K562 (cell line): ENCODE data around the gene CIAPIN1. TPM values are rescaled to one million over a fixed set of nuclear protein-coding genes. Genes with fewer than 3 reads are reported as not detected.

ENCODE experiments used
- ATAC-seq: fragments of 200-7000 bp; cut with Tn5 transposase; 3 replicates; pipeline ENCODE4 v1.9.1; 2020; ENCODE audit warnings: moderate library complexity
- BruUV-seq: library from RNA; stranded (reverse); fragments of 400-500 nt; replicated peaks from 2 replicates; lab custom pipeline; 2021; lab: Mats Ljungman, UMichigan
- CTCF ChIA-PET: fragments of 300-600 bp; formaldehyde crosslinking; extraction: SDS; loops from one replicate; lab custom pipeline; 2021; ENCODE audit warnings: low intra/inter-chr PET ratio; lab: Yijun Ruan, JAX
- POLR2A ChIA-PET: fragments of 300-600, 350-650 bp; sonication (Branson Sonifier 250); formaldehyde crosslinking; extraction: SDS; loops from one replicate; lab custom pipeline; 2021; ENCODE audit warnings: antibody characterized with exemption, inconsistent platforms; lab: Yijun Ruan, JAX
- DNase-seq, 4 experiments: peaks; one replicate each; pipeline versions ENCODE4 v3.0.0 to v3.0.0-alpha.2; 2011 to 2018; ENCODE audit warnings: low spot score in 3 of 4, mixed read lengths in 3 of 4; ENCODE audit errors: extremely low read depth in 1 of 4
- FAIRE-seq: peaks from 2 replicates; lab custom pipeline; 2011; peaks lifted over from hg19 to GRCh38; lab: Jason Lieb, UNC
- H2AFZ ChIP-seq: 2 replicates; pipeline ENCODE4 v1.6.0; 2011; ENCODE audit warnings: low read depth, low read length, control low read depth, inconsistent platforms
- H3K27ac ChIP-seq: fragments of 200-600 bp; 3 replicates; pipeline ENCODE4 v1.8.0; 2011; ENCODE audit warnings: low read depth, mild to moderate bottlenecking, control low read depth, inconsistent platforms, low read length, moderate library complexity, mixed read lengths; ENCODE audit errors: extremely low read depth
- H3K27me3 ChIP-seq, 2 experiments: fragments of 300-600 bp in 1 of 2; 2 replicates in 1 of 2; 3 replicates in 1 of 2; pipeline versions ENCODE4 v1.6.0 to v1.8.0; 2011; ENCODE audit warnings: inconsistent platforms in 2 of 2, low read length in 2 of 2, mild to moderate bottlenecking in 1 of 2, mixed read lengths in 1 of 2, moderate library complexity in 1 of 2; ENCODE audit not compliant: control insufficient read depth in 2 of 2, insufficient read depth in 2 of 2
- H3K36me3 ChIP-seq: fragments of 300-600 bp; 3 replicates; pipeline ENCODE4 v1.8.0; 2011; ENCODE audit warnings: mild to moderate bottlenecking, low read length, inconsistent platforms; ENCODE audit not compliant: control insufficient read depth, insufficient read depth
- H3K4me1 ChIP-seq, 2 experiments: fragments of 200-600 bp in 1 of 2; replicated peaks in 1 of 2; 2 replicates in 1 of 2; 3 replicates in 1 of 2; pipeline versions ENCODE4 v1.5.1 to v1.8.0; 2011; ENCODE audit warnings: inconsistent platforms in 2 of 2, low read length in 2 of 2, mild to moderate bottlenecking in 1 of 2, mixed read lengths in 1 of 2, moderate library complexity in 1 of 2; ENCODE audit not compliant: control insufficient read depth in 2 of 2, insufficient read depth in 2 of 2
- H3K4me2 ChIP-seq: 2 replicates; pipeline ENCODE4 v1.6.1; 2011; ENCODE audit warnings: low read length, control low read depth, inconsistent platforms, mixed read lengths; ENCODE audit not compliant: insufficient read depth
- H3K4me3 ChIP-seq: fragments of 200-600 bp; sonication (generic), shearing (Covaris generic); 2 replicates; pipeline ENCODE4 v1.5.1; 2016; ENCODE audit warnings: control low read depth, inconsistent platforms
- H3K79me2 ChIP-seq: fragments of 200-600 bp; 3 replicates; pipeline ENCODE4 v1.8.0; 2011; ENCODE audit warnings: low read length, inconsistent platforms; ENCODE audit not compliant: control insufficient read depth, insufficient read depth
- H3K9ac ChIP-seq, 2 experiments: 2 replicates each; pipeline versions ENCODE4 v1.6.0 to v1.6.1; 2011; ENCODE audit warnings: low read depth in 2 of 2, low read length in 2 of 2, control low read depth in 1 of 2, inconsistent platforms in 1 of 2, mild to moderate bottlenecking in 1 of 2, mixed read lengths in 1 of 2; ENCODE audit not compliant: insufficient read depth in 1 of 2
- H3K9me1 ChIP-seq: one replicate; pipeline ENCODE4 v1.6.0; 2011; ENCODE audit warnings: inconsistent platforms, mild to moderate bottlenecking, low read length, moderate library complexity; ENCODE audit not compliant: control insufficient read depth, insufficient read depth
- H3K9me3 ChIP-seq: replicated peaks from 2 replicates; pipeline ENCODE4 v1.5.1; 2011; ENCODE audit warnings: low read depth, low read length, inconsistent platforms; ENCODE audit not compliant: control insufficient read depth, insufficient read depth
- H4K20me1 ChIP-seq: replicated peaks from 2 replicates; pipeline ENCODE4 v1.6.1; 2011; ENCODE audit warnings: low read length, inconsistent platforms, mixed read lengths; ENCODE audit not compliant: control insufficient read depth, insufficient read depth
- BCLAF1 ChIP-seq, 2 experiments: fragments of 450-650 bp in 1 of 2; IDR thresholded peaks; 2 replicates each; pipeline ENCODE4 v1.6.1; 2011 to 2017; ENCODE audit warnings: low read depth in 2 of 2, antibody characterized with exemption in 1 of 2, borderline replicate concordance in 1 of 2, low read length in 1 of 2, mild to moderate bottlenecking in 1 of 2, mixed read lengths in 1 of 2; ENCODE audit not compliant: control insufficient read depth in 1 of 2
- PHTF2 ChIP-seq: fragments of 250-450 bp; sonication (Bioruptor Pico); IDR thresholded peaks from 2 replicates; pipeline ENCODE4 v1.5.0; 2021; ENCODE audit warnings: mild to moderate bottlenecking
- WGBS: fragments of 100-300 bp; shearing (Covaris generic); methylation state at CpG from one replicate; pipeline ENCODE4 v1.1.6; 2016; ENCODE audit warnings: low coverage, mixed read lengths; ENCODE audit not compliant: insufficient coverage; ENCODE audit errors: missing lambda C conversion rate; 5-methylcytosine and 5-hydroxymethylcytosine counted together
- in situ Hi-C: fragments of 300-500 bp; cut with MboI; formaldehyde crosslinking; loops from 4 replicates; pipeline ENCODE4 v1.15.0; 2018; ENCODE audit warnings: inconsistent platforms, mixed read lengths
- intact Hi-C: fragments of 100-400 bp; cut with micrococcal nuclease; formaldehyde crosslinking; loops from 2 replicates; pipeline ENCODE4 v1.14.2; 2022
- polyA plus RNA-seq, 8 experiments: library from polyadenylated mRNA; depleted of rRNA in 4 of 8; stranded (reverse) in 5 of 8; unstranded in 3 of 8; fragments of >200 nt; fragmentation: Nextera tagmentation in 2 of 8; fragmentation: Illumina TruSeq in 1 of 8; extraction: Ambion mirVana in 2 of 8; extraction: Trizol in 1 of 8; gene quantifications; 2 replicates each; pipeline versions ENCODE4 v1.2.1 to v1.2.3, GENCODE V29; 2011 to 2014; ENCODE audit warnings: inconsistent platforms in 1 of 8, missing spikeins in 1 of 8
- total RNA-seq, 7 experiments: library from RNA; depleted of rRNA in 6 of 7; stranded (reverse); fragments of >200 nt in 6 of 7; fragmentation: Illumina TruSeq in 2 of 7; extraction: Trizol in 2 of 7; gene quantifications; 2 replicates each; pipeline versions ENCODE4 v1.2.1 to v1.2.3, GENCODE V29; 2011 to 2021; ENCODE audit warnings: low replicate concordance in 1 of 7

The CIAPIN1 gene
- total and polyA plus RNA-seq, 9 of the 15 experiments (the other 6 are each of a cell fraction or from before 2014, with no cell fraction given) = 71.8 to 263 (median 95.7) TPM

GRCh38 chr16:57411362-57411976 is 35.7 kb downstream of the CIAPIN1 start:
- in situ Hi-C loops = loop anchor here (10.0 kb wide), 1 partner anchor 327 kb away; no protein-coding TSS in a partner anchor
- CTCF ChIA-PET = no interaction called here
- POLR2A ChIA-PET = no interaction called here

More at GRCh38 chr16:57411362-57411976, 35.7 kb downstream of the CIAPIN1 start:
- no peak for TF ChIP-seq PHTF2
- TF ChIP-seq BCLAF1 (IDR thresholded peaks at IDR 0.05; ENCODE audit: borderline replicate concordance in 1 of 2, control insufficient read depth in 1 of 2, low read depth in 2 of 2, low read length in 1 of 2) = no peak
- TF ChIP-seq, all 486 proteins: peak for 0
- Histone ChIP-seq H3K4me1 (peaks cover 0 to 18% of the 10 kb centered on the region in 2 experiments; a peak in 2 of 5 replicates), H3K9me1 (no peaks in the 10 kb centered on the region), H3K9me3 (no peaks in the 10 kb centered on the region), H3K4me2 (no peak overlapping the region), H3K4me3 (no peak overlapping the region), H4K20me1 (no peaks in the 10 kb centered on the region), H3K36me3 (no peaks in the 10 kb centered on the region), H3K79me2 (no peaks in the 10 kb centered on the region), H3K27ac (no peak overlapping the region), H3K9ac (no peak overlapping the region), H3K27me3 (peaks cover 11 to 50% of the 10 kb centered on the region in 2 experiments; a peak in 4 of 5 replicates), H2AFZ (no peak overlapping the region)
- no peak for DNase-seq
- no peak for ATAC-seq
- no peak for FAIRE-seq
- intact Hi-C loops = no loop called here
- no TSS peak for BruUV-seq
- WGBS = 2% methylated on average over 12 of the region's 12 CpGs
